Measurements from ENCODE around the gene KLK13. TPM values are rescaled to one million over a fixed set of nuclear protein-coding genes. Genes with fewer than 3 reads are reported as not detected.

KLK13 gene
- total and polyA plus RNA-seq, 2 of the 8 experiments (the other 6 are each of a cell fraction or from before 2014, with no cell fraction given), result 4.2 to 4.5 TPM

DNA sequence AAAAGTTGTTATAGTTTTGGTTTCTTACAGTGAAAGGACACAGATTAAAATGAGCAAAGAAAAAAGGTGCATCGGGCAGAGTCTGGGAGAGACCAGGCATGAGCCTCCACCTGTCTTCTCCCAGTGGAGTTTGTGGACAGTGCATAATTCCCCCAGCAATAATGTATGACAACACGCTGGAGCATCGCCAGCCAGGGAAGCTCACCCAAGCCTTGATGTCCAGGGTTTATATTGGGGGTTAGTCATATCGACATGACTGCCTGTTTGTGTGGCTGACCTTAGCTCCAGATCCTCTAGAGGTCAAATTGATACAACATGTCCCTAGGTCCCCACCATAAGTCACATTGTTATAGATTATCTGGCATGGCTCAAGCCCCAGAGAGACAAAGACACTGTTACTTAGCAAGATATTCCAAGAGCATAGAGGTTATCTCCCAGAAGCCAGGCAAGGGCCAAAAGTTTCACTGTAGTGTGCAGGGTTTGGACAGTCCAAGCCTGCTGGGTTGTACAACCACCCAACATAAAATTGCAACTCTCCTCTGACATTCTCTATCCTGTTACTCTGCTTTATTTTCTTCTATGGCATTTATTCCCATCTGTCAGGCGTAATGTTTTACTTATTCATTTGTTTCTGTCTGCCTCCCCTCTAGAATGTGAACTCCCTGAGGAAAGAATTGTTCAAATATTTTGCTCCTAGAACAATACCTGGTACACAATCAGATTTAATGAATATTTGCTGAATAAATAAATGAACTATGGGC is 5.6 kb upstream of the KLK13 start (continued):
- TF ChIP-seq, protein P1, sequence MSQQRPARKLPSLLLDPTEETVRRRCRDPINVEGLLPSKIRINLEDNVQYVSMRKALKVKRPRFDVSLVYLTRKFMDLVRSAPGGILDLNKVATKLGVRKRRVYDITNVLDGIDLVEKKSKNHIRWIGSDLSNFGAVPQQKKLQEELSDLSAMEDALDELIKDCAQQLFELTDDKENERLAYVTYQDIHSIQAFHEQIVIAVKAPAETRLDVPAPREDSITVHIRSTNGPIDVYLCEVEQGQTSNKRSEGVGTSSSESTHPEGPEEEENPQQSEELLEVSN (IDR thresholded peaks at IDR 0.05), result no peak
- TF ChIP-seq KDM1A (IDR thresholded peaks at IDR 0.05; ENCODE audit: borderline replicate concordance, low read length), result no peak
- TF ChIP-seq BACH1 (IDR thresholded peaks at IDR 0.05; ENCODE audit: low read length), result no peak
- TF ChIP-seq SUZ12 (IDR thresholded peaks at IDR 0.05; ENCODE audit: low read length), result no peak
